DOHH2 (cell line): ENCODE results near the gene SLC10A6.

Experiments
- H3F3A ChIP-seq: fragments of 200-600 bp; sonication (generic), shearing (Covaris generic); 2 replicates; pipeline ENCODE4 v1.6.0; 2016; ENCODE audit warnings: antibody characterized with exemption, mild to moderate bottlenecking; ENCODE audit not compliant: control insufficient read depth, insufficient read depth
- H3K27ac ChIP-seq: fragments of 200-600 bp; sonication (generic); 2 replicates; pipeline ENCODE4 v1.5.1; 2014; ENCODE audit warnings: low read depth, mild to moderate bottlenecking, low read length, moderate library complexity
- H3K27me3 ChIP-seq: fragments of 200-600 bp; sonication (generic); 2 replicates; pipeline ENCODE4 v1.6.1; 2014; ENCODE audit warnings: mild to moderate bottlenecking, low read length, mixed read lengths; ENCODE audit not compliant: control insufficient read depth
- H3K36me3 ChIP-seq: fragments of 200-600 bp; sonication (generic); 2 replicates; pipeline ENCODE4 v1.6.1; 2014; ENCODE audit warnings: mild to moderate bottlenecking, low read length, moderate library complexity, mixed read lengths; ENCODE audit not compliant: control insufficient read depth
- H3K4me1 ChIP-seq: fragments of 200-600 bp; sonication (generic); 2 replicates; pipeline ENCODE4 v1.6.1; 2014; ENCODE audit warnings: mild to moderate bottlenecking, low read length, mixed read lengths; ENCODE audit not compliant: control insufficient read depth
- H3K4me2 ChIP-seq: fragments of 200-600 bp; sonication (generic); 2 replicates; pipeline ENCODE4 v1.6.0; 2014; ENCODE audit warnings: mild to moderate bottlenecking, low read length, moderate library complexity
- H3K4me3 ChIP-seq: fragments of 200-600 bp; sonication (generic); 2 replicates; pipeline ENCODE4 v1.5.1; 2014; ENCODE audit warnings: mild to moderate bottlenecking, low read length, mixed read lengths
- H3K79me2 ChIP-seq: fragments of 200-600 bp; sonication (generic); 2 replicates; pipeline ENCODE4 v1.6.1; 2014; ENCODE audit warnings: mild to moderate bottlenecking, low read length, mixed read lengths; ENCODE audit not compliant: control insufficient read depth
- H3K9me2 ChIP-seq: fragments of 200-600 bp; sonication (generic); replicated peaks from 2 replicates; pipeline ENCODE4 v1.6.1; 2014; ENCODE audit warnings: mild to moderate bottlenecking, low read length, mixed read lengths; ENCODE audit not compliant: control insufficient read depth
- H3K9me3 ChIP-seq: fragments of 200-600 bp; sonication (generic); 2 replicates; pipeline ENCODE4 v1.6.1; 2014; ENCODE audit warnings: antibody characterized with exemption, low read length, mixed read lengths; ENCODE audit not compliant: control insufficient read depth, insufficient read depth
- H4K20me1 ChIP-seq: fragments of 200-600 bp; sonication (generic); 2 replicates; pipeline ENCODE4 v1.6.0; 2014; ENCODE audit warnings: low read depth, mild to moderate bottlenecking, antibody characterized with exemption, low read length, moderate library complexity; ENCODE audit not compliant: control insufficient read depth, insufficient read depth
- CTCF ChIP-seq: fragments of 200-600 bp; sonication (generic); IDR thresholded peaks from one replicate; pipeline ENCODE4 v1.5.1; 2014; ENCODE audit warnings: antibody characterized with exemption, mild to moderate bottlenecking, low read depth, low read length; ENCODE audit not compliant: poor library complexity, severe bottlenecking
- EZH2phosphoT487 ChIP-seq: fragments of 200-600 bp; sonication (generic); IDR thresholded peaks from 2 replicates; pipeline ENCODE4 v1.6.1; 2017; ENCODE audit warnings: borderline replicate concordance, mild to moderate bottlenecking, antibody characterized with exemption, low read length, moderate library complexity, mixed read lengths

SLC10A6 gene

GRCh38 chr4:86788826-86789225, 60.4 kb downstream of the SLC10A6 start:
- no peaks in the 10 kb centered on the region for H3K79me2 ChIP-seq
- H4K20me1 ChIP-seq: no peaks in the 10 kb centered on the region
- TF ChIP-seq EZH2phosphoT487 (no peak), CTCF (no peak)
- H3K9me2 ChIP-seq: no peaks in the 10 kb centered on the region
- no peaks in the 10 kb centered on the region for H3K4me1 ChIP-seq
- H3K27me3 ChIP-seq: peaks cover 3% of the 10 kb centered on the region; the same call in 1 of the 2 replicates
- H3K4me2 ChIP-seq: no peak overlapping the region
- H3K4me3 ChIP-seq: no peak overlapping the region
- H3F3A ChIP-seq: no peaks in the 10 kb centered on the region
- no peaks in the 10 kb centered on the region for H3K36me3 ChIP-seq
- H3K9me3 ChIP-seq: no peaks in the 10 kb centered on the region
- H3K27ac ChIP-seq: no peak overlapping the region

- H3F3A ChIP-seq: no peaks in the 10 kb centered on the region
- no peaks in the 10 kb centered on the region for H3K9me2 ChIP-seq
- no peaks in the 10 kb centered on the region for H3K4me1 ChIP-seq
- H3K9me3 ChIP-seq: no peaks in the 10 kb centered on the region
- H3K36me3 ChIP-seq: no peaks in the 10 kb centered on the region
- no peak overlapping the region for H3K4me3 ChIP-seq
- H4K20me1 ChIP-seq: no peaks in the 10 kb centered on the region
- H3K79me2 ChIP-seq: no peaks in the 10 kb centered on the region
- no peak overlapping the region for H3K27ac ChIP-seq
- TF ChIP-seq EZH2phosphoT487: no peak
- H3K27me3 ChIP-seq: peaks cover 3% of the 10 kb centered on the region; the same call in 1 of the 2 replicates
- H3K4me2 ChIP-seq: no peak overlapping the region
Observed at GRCh38 chr4:86778175-86778574, 71.0 kb downstream of the SLC10A6 start.

- Histone ChIP-seq H3K4me1 (no peaks in the 10 kb centered on the region), H3K9me3 (no peaks in the 10 kb centered on the region), H4K20me1 (no peaks in the 10 kb centered on the region), H3K36me3 (no peaks in the 10 kb centered on the region), H3K27me3 (peaks cover 7% of the 10 kb centered on the region), H3K4me2 (no peak overlapping the region), H3K9me2 (no peaks in the 10 kb centered on the region), H3K27ac (no peak overlapping the region), H3F3A (no peaks in the 10 kb centered on the region), H3K79me2 (no peaks in the 10 kb centered on the region), H3K4me3 (no peak overlapping the region)
- TF ChIP-seq CTCF: no peak
- no peak for TF ChIP-seq EZH2phosphoT487
Observed at GRCh38 chr4:86775061-86775460, 74.1 kb downstream of the SLC10A6 start.
